GM12878 (cell line): ENCODE measurements around the gene MRPL20.

Experiments used
- CHD1 ChIP-seq: IDR thresholded peaks from 2 replicates; pipeline ENCODE4 v1.6.1; 2012; ENCODE audit warnings: low read depth, low read length, improper control_type of control experiment
- CTCF ChIP-seq, 3 experiments: IDR thresholded peaks in 2 of 3; conservative IDR thresholded peaks in 1 of 3; 2 replicates each; pipeline ENCODE4 v1.5.1; 2011; ENCODE audit warnings: low read depth in 3 of 3, low read length in 3 of 3, mild to moderate bottlenecking in 3 of 3, control low read depth in 2 of 3, moderate library complexity in 2 of 3, inconsistent platforms in 1 of 3, mixed read lengths in 1 of 3; ENCODE audit not compliant: control insufficient read depth in 2 of 3, insufficient read depth in 1 of 3; ENCODE audit errors: extremely low read depth in 1 of 3
- EP300 ChIP-seq, 2 experiments: fragments of 150-350 bp in 1 of 2; IDR thresholded peaks; 2 replicates each; pipeline ENCODE4 v1.6.1; 2011 to 2012; ENCODE audit warnings: low read depth in 2 of 2, low read length in 2 of 2, borderline replicate concordance in 1 of 2, improper control_type of control experiment in 1 of 2, inconsistent platforms in 1 of 2; ENCODE audit not compliant: control insufficient read depth in 1 of 2
- EZH2 ChIP-seq: IDR thresholded peaks from 2 replicates; pipeline ENCODE4 v1.6.1; 2012; ENCODE audit warnings: low read depth, mild to moderate bottlenecking, control low read depth, inconsistent platforms, low read length, borderline replicate concordance; ENCODE audit not compliant: control insufficient read depth
- FOS ChIP-seq: IDR thresholded peaks from 3 replicates; pipeline ENCODE4 v1.6.1; 2011; ENCODE audit warnings: borderline replicate concordance; ENCODE audit not compliant: insufficient read length; ENCODE audit errors: extremely low read depth
- FOXM1 ChIP-seq: IDR thresholded peaks from 2 replicates; pipeline ENCODE4 v1.6.1; 2012; ENCODE audit warnings: low read depth, mild to moderate bottlenecking, inconsistent platforms, low read length, moderate library complexity
- POLR2AphosphoS5 ChIP-seq: IDR thresholded peaks from 2 replicates; pipeline ENCODE4 v1.6.1; 2011; ENCODE audit warnings: mild to moderate bottlenecking, low read length, inconsistent platforms
- RBBP5 ChIP-seq: fragments of 200-600 bp; sonication (generic); conservative IDR thresholded peaks from 2 replicates; pipeline ENCODE4 v1.6.1; 2016
- RELA ChIP-seq: fragments of 450-650 bp; IDR thresholded peaks from 2 replicates; pipeline ENCODE4 v1.8.0; 2014; ENCODE audit warnings: borderline replicate concordance; ENCODE audit not compliant: partially characterized antibody
- TAF1 ChIP-seq: IDR thresholded peaks from 2 replicates; pipeline ENCODE4 v1.6.1; 2011; ENCODE audit warnings: mild to moderate bottlenecking, low read depth, low read length, borderline replicate concordance

- TF ChIP-seq EP300 (IDR thresholded peaks at IDR 0.05; ENCODE audit: borderline replicate concordance in 1 of 2, control insufficient read depth in 1 of 2, low read depth in 2 of 2, low read length in 2 of 2), result no peak
- TF ChIP-seq CTCF (IDR thresholded peaks at IDR 0.05 in 2 of 3, conservative IDR thresholded peaks at IDR 0.05 in 1 of 3; ENCODE audit: control insufficient read depth in 2 of 3, extremely low read depth in 1 of 3, insufficient read depth in 1 of 3, low read depth in 3 of 3, low read length in 3 of 3), result no peak
- no peak for TF ChIP-seq RBBP5
- TF ChIP-seq EZH2, result no peak
- TF ChIP-seq POLR2AphosphoS5, result peak; percentile 96
- TF ChIP-seq FOS, result no peak
- TF ChIP-seq CHD1, result no peak
- TF ChIP-seq RELA, result peak; percentile 18
- peak; percentile 96 for TF ChIP-seq TAF1
- no peak for TF ChIP-seq FOXM1
These were observed at the start of gene MRPL20 for GRCh38 chr1:1406821-1407635.
